Inflammatory macrophage treated with lipopolysaccharide for 1 hour (primary cell): Measurements from ENCODE around the gene JUNB.
"Not testable (repeated sequence)": the region's sequence is repeated elsewhere in the genome, so short reads cannot be mapped to it uniquely, and the experiment has no call there.

Experiments
- DNase-seq, 2 donors: peaks; one replicate each; pipeline ENCODE4 v3.0.0-alpha.2; 2020 to 2022

JUNB gene

GRCh38 chr19:12806242-12807081 lies 15.2 kb downstream of the JUNB start, which contains the start of gene RNASEH2A:
RNASEH2A (plus strand) TSS chr19:12806584; CDS start chr19:12806674, 90 bp downstream.
- peak; percentile 82 to 91 for DNase-seq

DNA sequence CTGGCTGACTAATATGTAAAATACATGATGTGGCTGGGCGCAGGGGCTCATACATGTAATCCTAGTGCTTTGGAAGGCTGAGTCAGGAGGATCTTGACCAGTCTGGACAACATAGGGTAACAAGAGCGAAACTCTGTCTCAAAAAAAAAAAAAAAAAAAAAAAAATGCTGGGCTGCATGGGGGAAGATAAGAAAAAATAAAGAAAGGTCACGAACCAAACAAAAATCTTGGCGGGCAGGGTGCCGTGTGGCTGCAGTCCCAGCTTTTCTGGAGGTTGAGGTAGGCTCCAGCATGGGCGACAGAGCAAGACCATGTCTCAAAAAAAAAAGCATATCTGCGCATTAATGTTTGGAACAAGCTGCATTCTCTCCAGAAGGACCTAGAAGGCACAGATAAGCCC lies 23.8 kb downstream of the JUNB start:
- DNase-seq, result no peak

DNA sequence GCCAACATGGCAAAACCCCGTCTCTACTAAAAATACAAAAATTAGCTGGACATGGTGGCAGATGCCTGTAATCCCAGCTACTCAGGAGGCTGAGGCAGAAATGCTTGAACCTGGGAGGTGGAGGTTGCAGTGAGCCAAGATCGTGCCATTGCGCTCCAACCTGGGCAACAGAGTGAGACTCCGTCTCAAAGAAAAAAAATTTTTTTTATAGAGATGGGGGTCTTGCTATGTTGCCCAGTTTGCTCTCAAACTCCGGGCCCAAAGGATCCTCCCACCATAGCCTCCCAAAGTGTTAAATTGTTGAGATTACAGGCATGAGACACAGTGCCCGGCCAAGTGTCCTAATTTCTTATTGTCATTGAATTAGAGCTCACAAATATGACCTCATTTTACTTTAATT lies 25.9 kb downstream of the JUNB start:
- DNase-seq, result not testable (repeated sequence)

DNA sequence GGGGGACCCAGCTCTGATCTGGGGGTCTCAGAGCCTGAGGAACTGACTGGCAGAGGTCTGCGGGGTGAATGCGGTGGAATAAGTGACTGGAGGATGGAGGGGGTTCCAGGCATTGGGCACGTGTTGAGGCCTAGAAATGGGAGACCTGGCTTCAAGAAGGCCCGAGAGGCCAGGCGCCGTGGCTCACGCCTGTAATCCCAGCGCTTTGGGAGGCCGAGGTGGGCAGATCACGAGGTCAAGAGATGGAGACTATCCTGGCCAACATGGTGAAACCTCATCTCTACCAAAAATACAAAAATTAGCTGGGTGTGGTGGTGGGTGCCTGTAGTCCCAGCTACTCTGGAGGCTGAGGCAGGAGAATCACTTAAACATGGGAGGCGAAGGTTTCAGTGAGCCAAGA lies 26.5 kb downstream of the JUNB start:
- not testable (repeated sequence) for DNase-seq

DNA sequence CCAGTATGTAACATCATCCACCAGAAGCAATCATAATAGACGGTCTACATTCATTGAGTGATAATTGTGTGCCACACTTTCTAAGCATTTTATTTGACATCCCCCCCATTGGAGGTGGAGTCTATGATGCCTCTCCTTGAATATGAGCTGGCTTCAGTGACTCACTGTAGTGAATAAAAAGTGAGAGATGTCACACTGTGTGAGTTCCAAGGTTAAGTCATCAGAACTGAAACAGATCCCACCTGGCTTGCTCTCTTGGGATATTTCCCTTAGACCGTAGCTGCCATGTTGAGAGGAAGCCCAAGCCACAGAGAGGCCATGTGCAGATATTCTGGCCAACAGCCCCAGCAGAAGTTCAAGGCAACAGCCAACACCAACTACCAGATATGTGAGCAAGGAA lies 30.5 kb downstream of the JUNB start:
- no peak for DNase-seq

DNA sequence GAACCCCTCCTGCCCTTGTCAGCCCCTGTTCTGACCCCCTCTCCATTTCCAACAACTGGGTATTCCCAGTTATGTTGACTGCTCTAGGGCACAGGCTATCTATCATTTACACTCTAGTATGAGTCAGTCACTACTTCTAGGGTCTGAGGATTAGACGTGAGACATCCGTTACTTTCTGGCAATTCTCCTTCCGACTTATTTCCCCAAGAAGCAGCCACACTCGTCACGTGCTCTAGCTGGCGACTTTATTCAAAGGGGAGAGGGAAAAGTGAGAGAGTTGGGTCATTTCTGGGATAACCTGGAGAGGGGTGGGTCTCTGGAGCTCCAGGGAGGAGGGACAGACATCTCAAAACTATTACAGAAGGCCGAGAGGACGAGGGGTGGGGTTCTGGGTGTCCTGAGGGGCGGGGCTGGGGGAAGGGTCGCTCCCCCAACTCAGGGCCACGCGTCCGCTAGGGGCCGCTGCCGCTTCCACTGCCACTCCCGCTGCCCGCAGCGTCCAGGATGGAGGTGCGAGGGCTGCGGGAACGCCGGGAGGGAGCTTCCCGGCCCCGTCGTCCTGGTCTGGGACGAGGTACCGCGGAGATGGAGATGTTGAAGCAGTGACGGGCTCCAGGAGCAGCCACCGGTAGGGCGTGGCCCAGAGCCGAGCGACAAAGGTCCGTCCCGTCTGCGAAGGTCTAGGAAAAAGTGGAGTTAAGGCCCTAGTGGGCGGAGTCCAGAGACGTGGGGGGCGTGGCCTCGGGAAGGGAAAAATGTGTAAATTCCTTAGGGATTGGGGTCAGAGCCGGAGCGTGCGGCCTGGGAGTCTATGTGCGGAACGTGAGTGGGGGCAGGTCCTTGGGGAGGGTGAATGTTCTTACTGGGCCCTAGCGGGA lies 34.2 kb downstream of the JUNB start:
- no peak for DNase-seq

GRCh38 chr19:12828494-12828893 lies 37.2 kb downstream of the JUNB start:
- no peak for DNase-seq

- DNase-seq, result no peak
Observed at GRCh38 chr19:12833418-12833737, 42.1 kb downstream of the JUNB start.

GRCh38 chr19:12833738-12834565 lies 42.7 kb downstream of the JUNB start:
- DNase-seq, result no peak

DNA sequence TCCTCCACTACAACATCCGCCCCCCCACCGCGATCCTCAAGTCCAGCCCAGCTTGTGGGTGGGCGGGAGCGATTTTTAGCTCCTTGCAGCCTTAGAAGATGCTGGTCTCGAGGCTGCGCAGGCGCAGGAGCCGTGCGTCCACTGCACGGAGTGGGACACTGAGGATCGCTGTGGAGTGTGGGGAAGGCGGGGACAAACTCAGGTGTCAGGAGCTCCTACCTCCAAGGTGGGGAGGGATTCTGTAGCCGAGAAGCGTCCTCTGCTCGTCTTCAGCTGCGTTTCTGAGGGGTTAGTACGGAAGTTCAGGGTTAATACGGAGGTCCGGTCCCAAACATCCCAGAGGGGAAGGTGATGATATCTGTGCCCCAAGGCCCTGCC lies 43.3 kb downstream of the JUNB start, which contains the start of gene RTBDN:
TSS of gene RTBDN (minus strand) at position 14 of the 378 bp plus-strand sequence. CDS start 4,600 bp downstream, outside the sequence.
- DNase-seq, result no peak

DNA sequence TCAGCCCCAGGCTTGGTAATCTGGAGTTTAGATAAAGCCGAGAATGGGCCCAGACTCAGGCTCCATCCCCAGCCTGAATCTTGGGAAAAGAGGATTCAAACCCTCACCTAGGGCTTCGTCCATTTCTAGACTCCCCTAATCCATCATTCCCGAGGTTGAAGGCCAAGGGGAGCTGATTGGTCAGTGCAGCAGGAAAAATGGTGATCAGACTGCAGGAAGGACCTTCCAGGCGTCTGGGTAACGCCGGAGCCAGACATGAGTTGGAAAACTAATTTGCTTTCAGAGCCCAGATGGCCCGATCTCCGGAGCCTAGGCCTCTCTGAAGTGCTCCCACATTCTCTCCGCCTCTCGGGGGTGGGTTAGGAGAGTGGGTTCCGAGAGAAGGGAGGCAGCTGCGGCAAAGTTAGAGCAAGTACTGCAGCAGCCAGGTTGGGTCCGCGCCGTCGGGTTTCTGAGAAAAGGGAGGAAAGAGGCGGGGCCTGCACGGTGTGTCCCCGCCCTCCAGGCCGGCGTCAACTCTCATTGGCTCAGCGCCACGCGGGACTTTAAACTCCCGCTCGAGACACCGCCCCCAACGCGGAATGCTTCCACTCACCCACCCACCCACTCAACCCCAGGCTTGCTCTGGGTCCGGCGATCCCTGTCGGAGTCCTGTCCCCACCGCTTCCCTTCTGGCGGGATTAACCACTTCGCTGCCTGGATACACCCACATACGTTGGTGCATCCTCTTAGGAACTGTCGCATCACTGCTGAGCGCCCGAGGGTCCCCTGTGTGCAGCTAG lies 43.9 kb downstream of the JUNB start:
- peak in 1 of 2 donors; percentile 20 for DNase-seq

DNA sequence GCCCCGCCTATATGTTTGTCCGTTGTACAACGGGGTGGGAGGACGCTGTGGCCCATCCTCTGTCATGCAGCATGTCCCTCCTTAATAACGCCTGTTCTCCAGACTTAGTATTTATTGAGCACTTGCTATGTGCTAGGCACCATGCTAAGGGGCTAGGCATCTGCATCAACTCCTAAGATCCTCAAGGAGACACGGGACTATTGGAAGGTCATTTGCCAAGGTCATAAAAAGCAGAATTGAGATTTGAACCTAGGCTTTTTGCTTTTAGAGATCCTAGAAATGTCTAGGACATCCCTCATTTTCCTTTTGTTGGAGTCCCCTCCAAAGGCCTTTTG lies 45.2 kb downstream of the JUNB start:
- no peak for DNase-seq

DNA sequence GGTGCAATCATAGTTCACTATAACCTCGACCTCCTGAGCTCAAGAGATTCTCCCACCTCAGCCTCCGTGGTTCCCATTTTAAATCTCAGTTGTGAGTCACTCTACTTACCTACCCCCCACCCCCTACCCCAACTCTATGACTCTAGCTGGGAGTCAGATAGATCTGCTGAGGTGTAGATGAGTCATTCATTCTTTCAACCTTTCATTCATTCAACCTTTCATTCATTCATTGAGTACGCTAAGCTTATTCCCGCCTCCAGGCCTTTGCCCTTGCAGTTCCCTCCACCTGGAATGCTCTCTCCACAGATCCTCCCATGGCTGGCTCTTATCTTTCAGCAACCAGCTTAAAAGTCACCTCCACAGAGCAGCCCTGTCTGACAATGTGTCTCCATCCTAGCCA lies 45.9 kb downstream of the JUNB start:
- no peak for DNase-seq

- DNase-seq, result peak in 1 of 2 donors; percentile 45
Observed at GRCh38 chr19:12838182-12838885, 47.0 kb downstream of the JUNB start, which contains the start of gene MAST1. MAST1 (plus strand) TSS chr19:12838515; CDS start chr19:12838573, 58 bp downstream.

GRCh38 chr19:12838886-12839756 lies 47.8 kb downstream of the JUNB start:
- no peak for DNase-seq

- peak; percentile 55 to 66 for DNase-seq
Observed at GRCh38 chr19:12840091-12841079, 49.1 kb downstream of the JUNB start.

GRCh38 chr19:12841094-12841493 lies 49.8 kb downstream of the JUNB start:
- no peak for DNase-seq

DNA sequence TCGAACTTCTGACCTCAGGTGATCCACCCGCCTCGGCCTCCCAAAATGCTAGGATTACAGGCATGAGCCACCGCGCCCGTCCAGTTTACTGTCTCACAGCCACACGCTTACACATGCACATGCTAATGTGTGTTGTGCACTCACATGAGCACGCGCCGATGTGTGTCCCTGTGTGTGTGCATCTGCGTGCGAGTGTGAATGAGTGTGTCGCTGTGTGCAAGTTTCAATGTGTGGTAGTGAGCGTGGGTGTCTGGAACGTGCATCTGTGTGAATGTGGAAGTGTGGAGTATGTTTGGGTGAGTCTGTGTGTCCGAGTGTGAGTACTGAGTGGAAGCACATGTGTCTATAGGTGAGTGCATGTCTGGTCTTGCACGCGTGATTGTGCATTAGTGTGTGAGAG lies 51.2 kb downstream of the JUNB start:
- no peak for DNase-seq
